Endothelial cell of umbilical vein (primary cell): ENCODE measurements around the gene IGSF9. TPM values are rescaled to one million over a fixed set of nuclear protein-coding genes. Genes with fewer than 3 reads are reported as not detected.
"Not testable (repeated sequence)": the region's sequence is repeated elsewhere in the genome, so short reads cannot be mapped to it uniquely, and the experiment has no call there.

ENCODE experiments used
- BruUV-seq: library from RNA; stranded (reverse); fragments of 400-500 nt; replicated peaks from 2 replicates; lab custom pipeline; 2021; lab: Mats Ljungman, UMichigan
- CTCF ChIA-PET: fragments of 300-600, 350-600 bp; sonication (Branson Sonifier 250); formaldehyde crosslinking; loops from one replicate; lab custom pipeline; 2021; ENCODE audit warnings: antibody characterized with exemption, inconsistent platforms; lab: Charles Lee
- POLR2A ChIA-PET: fragments of 300-600, 350-600 bp; sonication (Branson Sonifier 250); formaldehyde crosslinking; loops from one replicate; lab custom pipeline; 2021; ENCODE audit warnings: antibody characterized with exemption, inconsistent platforms; lab: Charles Lee
- DNase-seq: peaks from one replicate; pipeline ENCODE4 v3.0.0-alpha.2; 2011; ENCODE audit warnings: low read depth, low spot score
- FAIRE-seq: peaks from 2 replicates; lab custom pipeline; 2011; peaks lifted over from hg19 to GRCh38; lab: Jason Lieb, UNC
- H2AFZ ChIP-seq: 2 replicates; pipeline ENCODE4 v1.6.0; 2012; ENCODE audit warnings: low read depth, low read length, control low read depth, inconsistent platforms
- H3K27ac ChIP-seq: 2 replicates; pipeline ENCODE4 v1.5.1; 2011; ENCODE audit warnings: low read depth, mild to moderate bottlenecking, control low read depth, low read length, moderate library complexity; ENCODE audit not compliant: insufficient read depth
- H3K27me3 ChIP-seq, 2 experiments: 2 replicates each; pipeline versions ENCODE4 v1.6.0 to v1.6.1; 2011; ENCODE audit warnings: low read length in 2 of 2, mixed read lengths in 1 of 2; ENCODE audit not compliant: control insufficient read depth in 2 of 2, insufficient read depth in 2 of 2
- H3K36me3 ChIP-seq, 2 experiments: 2 replicates in 1 of 2; 3 replicates in 1 of 2; pipeline ENCODE4 v1.5.1; 2011; ENCODE audit warnings: low read length in 2 of 2, mild to moderate bottlenecking in 1 of 2, moderate library complexity in 1 of 2; ENCODE audit not compliant: control insufficient read depth in 2 of 2, insufficient read depth in 2 of 2; ENCODE audit errors: extremely low read depth in 1 of 2
- H3K4me1 ChIP-seq: 3 replicates; pipeline ENCODE4 v1.5.1; 2011; ENCODE audit warnings: mild to moderate bottlenecking, low read length; ENCODE audit not compliant: control insufficient read depth, insufficient read depth; ENCODE audit errors: extremely low read depth
- H3K4me2 ChIP-seq: 2 replicates; pipeline ENCODE4 v1.6.1; 2011; ENCODE audit warnings: low read length, control low read depth, mixed read lengths; ENCODE audit not compliant: insufficient read depth
- H3K4me3 ChIP-seq, 3 experiments: fragments of 200-600 bp in 1 of 3; sonication (generic), shearing (Covaris generic) in 1 of 3; replicated peaks in 1 of 3; 2 replicates each; pipeline ENCODE4 v1.5.1; 2011 to 2016; ENCODE audit warnings: control low read depth in 3 of 3, low read length in 3 of 3, mild to moderate bottlenecking in 2 of 3, inconsistent platforms in 1 of 3, low read depth in 1 of 3, moderate library complexity in 1 of 3; ENCODE audit not compliant: insufficient read depth in 1 of 3
- H3K79me2 ChIP-seq: 2 replicates; pipeline ENCODE4 v1.6.0; 2012; ENCODE audit warnings: low read length, inconsistent platforms; ENCODE audit not compliant: control insufficient read depth, insufficient read depth
- H3K9ac ChIP-seq: replicated peaks from 2 replicates; pipeline ENCODE3; 2011; ENCODE audit warnings: low read length, control low read depth; ENCODE audit not compliant: insufficient read depth; ENCODE audit errors: extremely low read depth
- H3K9me1 ChIP-seq: replicated peaks from 3 replicates; pipeline ENCODE4 v1.6.0; 2011; ENCODE audit warnings: mild to moderate bottlenecking, low read length; ENCODE audit not compliant: control insufficient read depth, insufficient read depth; ENCODE audit errors: extremely low read depth
- H3K9me3 ChIP-seq: replicated peaks from 2 replicates; pipeline ENCODE4 v1.5.1; 2012; ENCODE audit warnings: low read length, inconsistent platforms; ENCODE audit not compliant: control insufficient read depth, insufficient read depth
- H4K20me1 ChIP-seq: replicated peaks from 2 replicates; pipeline ENCODE3; 2011; ENCODE audit warnings: mild to moderate bottlenecking, low read length; ENCODE audit not compliant: control insufficient read depth, insufficient read depth; ENCODE audit errors: extremely low read depth
- CTCF ChIP-seq, 2 donors: IDR thresholded peaks; 1 replicate in 1 of 2; 2 replicates in 1 of 2; pipeline ENCODE4 v1.5.1; 2011; ENCODE audit warnings: low read length in 2 of 2, mild to moderate bottlenecking in 2 of 2, moderate library complexity in 2 of 2, control low read depth in 1 of 2, inconsistent platforms in 1 of 2, low read depth in 1 of 2; ENCODE audit not compliant: insufficient read depth in 1 of 2; ENCODE audit errors: extremely low read depth in 1 of 2
- EZH2 ChIP-seq: IDR thresholded peaks from 2 replicates; pipeline ENCODE4 v1.6.1; 2012; ENCODE audit warnings: borderline replicate concordance, low read depth, mild to moderate bottlenecking, moderate library complexity, low read length, inconsistent platforms; ENCODE audit not compliant: severe bottlenecking
- FOS ChIP-seq: IDR thresholded peaks from 2 replicates; pipeline ENCODE4 v1.6.1; 2011; ENCODE audit warnings: mild to moderate bottlenecking, low read length, moderate library complexity, borderline replicate concordance; ENCODE audit not compliant: insufficient read depth
- GATA2 ChIP-seq: IDR thresholded peaks from 2 replicates; pipeline ENCODE4 v1.7.0; 2011; ENCODE audit warnings: low read depth, mild to moderate bottlenecking, moderate library complexity, mixed read lengths, low read length; ENCODE audit not compliant: insufficient read length, insufficient read depth
- JUN ChIP-seq: IDR thresholded peaks from 2 replicates; pipeline ENCODE4 v1.6.1; 2011; ENCODE audit warnings: borderline replicate concordance, low read depth; ENCODE audit not compliant: insufficient read length, insufficient read depth
- MYC ChIP-seq: IDR thresholded peaks from one replicate; pipeline ENCODE4 v1.6.1; 2011; ENCODE audit warnings: mild to moderate bottlenecking, low read depth, low read length
- POLR2A ChIP-seq: IDR thresholded peaks from 2 replicates; pipeline ENCODE4 v1.6.1; 2012; ENCODE audit warnings: low read depth, mild to moderate bottlenecking, control low read depth, low read length
- POLR2AphosphoS5 ChIP-seq: IDR thresholded peaks from 2 replicates; pipeline ENCODE4 v1.6.1; 2012; ENCODE audit warnings: low read depth, mild to moderate bottlenecking, control low read depth, low read length, moderate library complexity; ENCODE audit not compliant: insufficient read depth
- dilution Hi-C: fragments of 300-500 bp; cut with MboI; formaldehyde crosslinking; loops from one replicate; pipeline ENCODE4 v1.15.0; 2019; ENCODE audit warnings: low sequenced_read_pairs; ENCODE audit not compliant: extremely low pct_ligation_motif_present
- intact Hi-C: fragments of 100-400 bp; cut with micrococcal nuclease; formaldehyde crosslinking; loops from one replicate; pipeline ENCODE4 v1.10.0; 2022
- polyA plus RNA-seq, 4 experiments: library from polyadenylated mRNA; depleted of rRNA in 3 of 4; stranded (reverse) in 3 of 4; unstranded in 1 of 4; fragments of >200 nt; gene quantifications; 2 replicates each; pipeline versions ENCODE4 v1.2.1 to v1.2.3, GENCODE V29; 2011 to 2012; ENCODE audit warnings: missing spikeins in 1 of 4
- total RNA-seq: library from RNA; stranded (reverse); gene quantifications from 2 replicates; pipeline ENCODE4 v1.2.3, GENCODE V29; 2021
- TF ChIP-seq, protein P1 (sequence below): IDR thresholded peaks from 2 replicates; pipeline ENCODE4 v1.6.1; 2011; ENCODE audit not compliant: insufficient read depth, insufficient read length

IGSF9 gene
- total and polyA plus RNA-seq, 2 donors (not counting 3 experiments of a cell fraction or from before 2014, with no cell fraction given): 0.15 TPM

DNA sequence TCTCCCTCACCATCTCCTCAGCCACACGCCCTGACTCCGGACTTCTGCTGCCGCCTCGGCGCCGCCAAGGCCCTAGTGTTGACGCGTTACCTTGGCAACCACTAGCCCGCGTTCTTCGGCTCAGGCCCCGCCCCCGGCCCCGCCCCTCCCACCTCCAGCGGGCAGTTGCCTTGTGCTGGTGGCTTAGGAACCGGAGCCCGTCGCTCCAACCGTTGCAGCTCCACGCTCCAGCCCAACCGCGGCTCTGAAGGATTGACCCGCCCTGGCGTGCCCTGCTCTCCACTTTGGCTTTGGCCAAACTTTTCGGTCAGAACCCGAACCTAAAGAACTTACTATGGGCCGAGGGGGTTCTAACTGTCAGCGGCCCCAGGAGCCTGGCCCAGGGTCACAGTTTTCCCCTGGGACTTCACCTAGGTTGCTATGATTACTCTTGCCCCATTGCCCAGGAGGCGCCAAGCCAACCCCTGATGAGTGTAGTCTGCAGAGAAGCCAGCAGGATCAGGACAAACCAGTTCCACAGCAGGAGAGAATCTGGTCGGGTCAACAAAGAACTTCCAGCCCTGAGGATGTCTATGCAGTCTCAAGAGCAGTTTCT, 45.2 kb downstream of the IGSF9 start, which contains the start of gene CFAP45:
TSS of gene CFAP45 (minus strand) at position 80 of the 595 bp plus-strand sequence. CDS start at position 13, 67 bp downstream.
- FAIRE-seq (peak; percentile 75), DNase-seq (peak; percentile 76)
- CTCF ChIA-PET: interaction anchor here (1.0 to 1.7 kb wide), 7 partner anchors 9 to 108 kb away, joined by 3 to 8 read pairs (median 4); partner anchors contain the start of gene IGSF9
- H3K4me1 ChIP-seq: no peaks in the 10 kb centered on the region
- H3K4me2 ChIP-seq: no peak within 1 kb of the TSS
- no peak within 1 kb of the TSS for H2AFZ ChIP-seq
- POLR2A ChIA-PET: no interaction called here
- BruUV-seq: no TSS peak
- intact Hi-C loops (no loop called here), dilution Hi-C loops (no loop called here)
- no peaks in the 10 kb centered on the region for H3K9me3 ChIP-seq
- no peaks in the 10 kb centered on the region for H3K27me3 ChIP-seq
- H4K20me1 ChIP-seq: no peaks in the 10 kb centered on the region
- H3K27ac ChIP-seq: peak within 1 kb of the TSS; percentile 35
- H3K4me3 ChIP-seq: no peak within 1 kb of the TSS
- no peak within 1 kb of the TSS for H3K9ac ChIP-seq
- H3K9me1 ChIP-seq: no peaks in the 10 kb centered on the region
- H3K36me3 ChIP-seq: no peaks in the 10 kb centered on the region
- no peaks in the 10 kb centered on the region for H3K79me2 ChIP-seq
- no peak for TF ChIP-seq MYC
- TF ChIP-seq FOS: no peak
- no peak for TF ChIP-seq EZH2
- TF ChIP-seq JUN: no peak
- TF ChIP-seq, protein P1, sequence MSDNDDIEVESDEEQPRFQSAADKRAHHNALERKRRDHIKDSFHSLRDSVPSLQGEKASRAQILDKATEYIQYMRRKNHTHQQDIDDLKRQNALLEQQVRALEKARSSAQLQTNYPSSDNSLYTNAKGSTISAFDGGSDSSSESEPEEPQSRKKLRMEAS: no peak
- TF ChIP-seq POLR2A: no peak
- no peak for TF ChIP-seq CTCF (IDR thresholded peaks at IDR 0.05; ENCODE audit: extremely low read depth in 1 of 2, insufficient read depth in 1 of 2, low read depth in 1 of 2, low read length in 2 of 2)
- TF ChIP-seq GATA2: no peak
- TF ChIP-seq POLR2AphosphoS5: no peak

DNA sequence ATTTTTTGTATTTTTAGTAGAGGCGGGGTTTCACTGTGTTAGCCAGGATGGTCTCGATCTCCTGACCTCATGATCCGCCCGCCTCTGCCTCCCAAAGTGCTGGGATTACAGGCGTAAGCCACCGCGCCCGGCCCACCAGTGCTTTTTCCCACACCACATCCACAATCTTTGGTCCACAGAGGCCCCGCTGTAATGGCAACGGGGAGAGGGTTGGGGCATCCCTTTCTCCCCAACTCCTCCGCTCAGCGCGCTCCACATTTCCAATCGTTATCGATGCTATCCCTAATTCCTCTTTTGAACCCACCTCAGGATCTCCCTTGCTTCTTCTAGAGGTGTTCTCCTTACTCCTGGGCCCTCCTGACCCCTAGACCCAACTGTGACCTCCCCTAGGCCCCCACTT, 45.8 kb downstream of the IGSF9 start:
- H3K9ac ChIP-seq, dilution Hi-C loops, BruUV-seq: not testable (repeated sequence)

More for the DNA sequence above, 45.8 kb downstream of the IGSF9 start:
- H2AFZ ChIP-seq, H4K20me1 ChIP-seq, H3K4me3 ChIP-seq, H3K4me2 ChIP-seq, H3K9me3 ChIP-seq, intact Hi-C loops, POLR2A ChIA-PET, H3K79me2 ChIP-seq, DNase-seq, H3K9me1 ChIP-seq, H3K27me3 ChIP-seq, H3K4me1 ChIP-seq, H3K36me3 ChIP-seq, FAIRE-seq: not testable (repeated sequence)
- peak overlapping the region; percentile 35 for H3K27ac ChIP-seq
- CTCF ChIA-PET: interaction anchor here (1.0 to 1.7 kb wide), 5 partner anchors 9 to 108 kb away, joined by 3 to 8 read pairs (median 4); partner anchors contain the start of gene IGSF9
